GM23338 (cell line): Measurements from ENCODE around the gene CX3CR1. TPM values are rescaled to one million over a fixed set of nuclear protein-coding genes. Genes with fewer than 3 reads are reported as not detected.

Experiments
- ATAC-seq: fragments of 200-7000 bp; cut with Tn5 transposase; 3 replicates; pipeline ENCODE4 v1.9.1; 2020
- DNase-seq: peaks from one replicate; pipeline ENCODE4 v3.0.0-alpha.2; 2015; ENCODE audit warnings: low spot score
- H2AFZ ChIP-seq: fragments of 200-600 bp; sonication (generic); 2 replicates; pipeline ENCODE4 v1.8.0; 2016; ENCODE audit warnings: antibody characterized with exemption, mild to moderate bottlenecking, moderate library complexity
- H3F3A ChIP-seq: fragments of 200-600 bp; sonication (generic); replicated peaks from 2 replicates; pipeline ENCODE4 v1.8.0; 2017; ENCODE audit warnings: antibody characterized with exemption, mixed run types, low read depth
- H3K27ac ChIP-seq: fragments of 200-600 bp; sonication (generic); 2 replicates; pipeline ENCODE4 v1.6.1; 2016; ENCODE audit warnings: low read depth
- H3K27me3 ChIP-seq: fragments of 200-600 bp; sonication (generic); 2 replicates; pipeline ENCODE4 v1.8.0; 2016; ENCODE audit warnings: mild to moderate bottlenecking, mixed run types, moderate library complexity; ENCODE audit not compliant: insufficient read depth
- H3K36me3 ChIP-seq: fragments of 200-600 bp; sonication (generic); 2 replicates; pipeline ENCODE4 v1.8.0; 2016; ENCODE audit warnings: mild to moderate bottlenecking; ENCODE audit not compliant: insufficient read depth
- H3K4me1 ChIP-seq: fragments of 200-600 bp; sonication (generic); 2 replicates; pipeline ENCODE4 v1.8.0; 2016; ENCODE audit warnings: mild to moderate bottlenecking, moderate library complexity; ENCODE audit not compliant: insufficient read depth
- H3K4me2 ChIP-seq: fragments of 200-600 bp; sonication (generic); 2 replicates; pipeline ENCODE4 v1.7.1; 2017; ENCODE audit warnings: mixed run types
- H3K4me3 ChIP-seq: fragments of 200-600 bp; sonication (generic); 2 replicates; pipeline ENCODE4 v1.6.1; 2016; ENCODE audit warnings: mixed run types
- H3K79me2 ChIP-seq: fragments of 200-600 bp; sonication (generic); replicated peaks from 2 replicates; pipeline ENCODE4 v1.8.0; 2017; ENCODE audit warnings: mild to moderate bottlenecking; ENCODE audit not compliant: insufficient read depth
- H3K9me2 ChIP-seq: fragments of 200-600 bp; sonication (generic); 2 replicates; pipeline ENCODE4 v1.8.0; 2017; ENCODE audit not compliant: insufficient read depth
- H4K20me1 ChIP-seq: fragments of 200-600 bp; sonication (generic); replicated peaks from 2 replicates; pipeline ENCODE4 v1.8.0; 2017; ENCODE audit warnings: mild to moderate bottlenecking; ENCODE audit not compliant: insufficient read depth
- H3K27ac Mint-ChIP-seq: 2 replicates; pipeline ENCODE4 v1.8.0; 2020; ENCODE audit warnings: inconsistent platforms, mild to moderate bottlenecking, moderate library complexity, mixed read lengths
- H3K27me3 Mint-ChIP-seq: 3 replicates; pipeline ENCODE4 v1.8.0; 2022; ENCODE audit warnings: low read depth, mild to moderate bottlenecking, moderate library complexity, mixed read lengths, inconsistent platforms; ENCODE audit not compliant: insufficient read depth, poor library complexity
- H3K36me3 Mint-ChIP-seq: 3 replicates; pipeline ENCODE4 v1.8.0; 2021; ENCODE audit warnings: low read depth, mild to moderate bottlenecking, inconsistent platforms, moderate library complexity, mixed read lengths
- H3K4me1 Mint-ChIP-seq: 3 replicates; pipeline ENCODE4 v1.8.0; 2020; ENCODE audit warnings: mild to moderate bottlenecking, inconsistent platforms, mixed read lengths
- H3K4me3 Mint-ChIP-seq: 3 replicates; pipeline ENCODE4 v1.8.0; 2021; ENCODE audit warnings: moderate library complexity, mild to moderate bottlenecking, inconsistent platforms, mixed read lengths
- H3K9me3 Mint-ChIP-seq: 3 replicates; pipeline ENCODE4 v1.8.0; 2020; ENCODE audit warnings: moderate library complexity, mild to moderate bottlenecking, inconsistent platforms, mixed read lengths
- CREB1 ChIP-seq: fragments of 250-450 bp; sonication (Bioruptor Pico); IDR thresholded peaks from 2 replicates; pipeline ENCODE4 v1.5.0; 2020; ENCODE audit warnings: low read depth, mild to moderate bottlenecking, moderate library complexity
- EZH2phosphoT487 ChIP-seq: fragments of 200-600 bp; sonication (generic); IDR thresholded peaks from one replicate; pipeline ENCODE4 v1.8.1; 2018; ENCODE audit warnings: antibody characterized with exemption; ENCODE audit not compliant: unreplicated experiment
- JUNB ChIP-seq: IDR thresholded peaks from one replicate; pipeline ENCODE4 v1.6.1; 2016; ENCODE audit warnings: antibody characterized with exemption; ENCODE audit not compliant: unreplicated experiment
- POLR2AphosphoS5 ChIP-seq: IDR thresholded peaks from 2 replicates; pipeline ENCODE4 v1.6.1; 2016; ENCODE audit warnings: antibody characterized with exemption, low read depth
- STAT1 ChIP-seq: IDR thresholded peaks from one replicate; pipeline ENCODE4 v1.6.1; 2016; ENCODE audit warnings: antibody characterized with exemption; ENCODE audit not compliant: unreplicated experiment
- ZNF114 ChIP-seq: fragments of 250-450 bp; sonication (Bioruptor Pico); IDR thresholded peaks from 2 replicates; pipeline ENCODE4 v1.5.0; 2020; ENCODE audit warnings: mild to moderate bottlenecking, moderate library complexity
- ZNF331 ChIP-seq: fragments of 250-450 bp; sonication (Bioruptor Pico); IDR thresholded peaks from 2 replicates; pipeline ENCODE4 v1.5.0; 2020; ENCODE audit warnings: low read depth, mild to moderate bottlenecking, moderate library complexity
- polyA plus RNA-seq: library from polyadenylated mRNA; unstranded; fragments of >200 nt; fragmentation: Nextera tagmentation; extraction: Ambion mirVana; gene quantifications from 2 replicates; pipeline ENCODE4 v1.2.1, GENCODE V29; 2016
- total RNA-seq: library from RNA; depleted of rRNA; stranded (reverse); fragments of >200 nt; shearing (Covaris generic); gene quantifications from 2 replicates; pipeline ENCODE4 v1.2.3, GENCODE V29; 2014
- TF ChIP-seq, protein P1 (sequence below): IDR thresholded peaks from 2 replicates; pipeline ENCODE4 v1.6.1; 2016; ENCODE audit warnings: antibody characterized with exemption
- TF ChIP-seq, protein P2 (sequence below): fragments of 250-450 bp; sonication (Bioruptor Pico); IDR thresholded peaks from 2 replicates; pipeline ENCODE4 v1.5.0; 2020; ENCODE audit warnings: mild to moderate bottlenecking, moderate library complexity
- TF ChIP-seq, protein P3 (sequence below), 2 experiments: fragments of 200-600 bp in 1 of 2; sonication (generic) in 1 of 2; conservative IDR thresholded peaks; 2 replicates each; pipeline versions ENCODE4 v1.5.1 to v1.6.1; 2016 to 2017; ENCODE audit warnings: antibody characterized with exemption in 2 of 2, low read depth in 2 of 2, mild to moderate bottlenecking in 2 of 2, moderate library complexity in 1 of 2

Gene CX3CR1
- total and polyA plus RNA-seq, 2 experiments from 2014 or later, result 0.24 to 0.42 TPM

DNA sequence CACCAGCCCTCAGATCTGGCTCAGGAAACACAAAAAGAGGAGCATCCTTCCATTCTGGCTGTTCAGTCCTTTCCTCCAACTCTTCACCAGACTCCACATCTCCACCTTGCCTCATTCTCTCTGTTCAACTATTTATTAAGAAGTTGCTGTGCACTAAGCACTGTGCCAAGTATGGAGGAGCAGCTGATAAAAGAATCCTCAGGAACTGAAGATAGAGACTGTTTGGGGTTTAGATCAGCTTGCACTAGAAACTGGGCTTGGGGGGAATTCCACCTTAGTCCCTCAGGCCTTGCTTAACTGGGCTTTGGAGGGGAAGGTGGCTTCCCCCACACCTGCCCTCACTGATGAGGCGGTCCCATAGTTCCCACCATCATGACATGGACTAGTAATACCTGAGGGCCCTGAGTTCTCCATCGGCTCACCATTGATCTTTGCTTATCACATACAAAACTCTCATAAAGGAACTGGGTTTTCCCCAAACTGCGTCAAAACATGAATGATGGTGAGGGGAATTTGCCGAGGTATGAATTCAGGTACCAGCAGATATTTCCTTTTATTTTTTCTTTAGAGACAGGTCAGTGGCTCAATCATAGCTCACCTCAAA, 48.0 kb upstream of the CX3CR1 start:
- no peaks in the 10 kb centered on the region for H3F3A ChIP-seq
- H3K9me3 Mint-ChIP-seq, result peaks cover 9% of the 10 kb centered on the region; the same call in 1 of the 3 replicates
- no peak for TF ChIP-seq ZNF331 (CRISPR knock-in tag)
- TF ChIP-seq POLR2AphosphoS5, result no peak
- H3K27ac Mint-ChIP-seq, result no peak overlapping the region
- no peak overlapping the region for H3K4me2 ChIP-seq
- H3K27ac ChIP-seq, result no peak overlapping the region
- no peaks in the 10 kb centered on the region for H3K36me3 Mint-ChIP-seq
- H3K36me3 ChIP-seq, result no peaks in the 10 kb centered on the region
- no peak overlapping the region for H3K4me3 ChIP-seq
- H3K4me1 Mint-ChIP-seq, result peaks cover 22% of the 10 kb centered on the region
- no peaks in the 10 kb centered on the region for H4K20me1 ChIP-seq
- DNase-seq (no peak), ATAC-seq (no peak)
- H3K4me1 ChIP-seq, result peaks cover 6% of the 10 kb centered on the region
- no peak overlapping the region for H3K4me3 Mint-ChIP-seq
- H2AFZ ChIP-seq, result no peak overlapping the region; the same call in 1 of the 2 replicates
- H3K27me3 ChIP-seq, result no peaks in the 10 kb centered on the region
- peaks cover 4% of the 10 kb centered on the region for H3K27me3 Mint-ChIP-seq
- H3K79me2 ChIP-seq, result no peaks in the 10 kb centered on the region
- peaks cover 8% of the 10 kb centered on the region; the same call in 1 of the 2 replicates for H3K9me2 ChIP-seq

DNA sequence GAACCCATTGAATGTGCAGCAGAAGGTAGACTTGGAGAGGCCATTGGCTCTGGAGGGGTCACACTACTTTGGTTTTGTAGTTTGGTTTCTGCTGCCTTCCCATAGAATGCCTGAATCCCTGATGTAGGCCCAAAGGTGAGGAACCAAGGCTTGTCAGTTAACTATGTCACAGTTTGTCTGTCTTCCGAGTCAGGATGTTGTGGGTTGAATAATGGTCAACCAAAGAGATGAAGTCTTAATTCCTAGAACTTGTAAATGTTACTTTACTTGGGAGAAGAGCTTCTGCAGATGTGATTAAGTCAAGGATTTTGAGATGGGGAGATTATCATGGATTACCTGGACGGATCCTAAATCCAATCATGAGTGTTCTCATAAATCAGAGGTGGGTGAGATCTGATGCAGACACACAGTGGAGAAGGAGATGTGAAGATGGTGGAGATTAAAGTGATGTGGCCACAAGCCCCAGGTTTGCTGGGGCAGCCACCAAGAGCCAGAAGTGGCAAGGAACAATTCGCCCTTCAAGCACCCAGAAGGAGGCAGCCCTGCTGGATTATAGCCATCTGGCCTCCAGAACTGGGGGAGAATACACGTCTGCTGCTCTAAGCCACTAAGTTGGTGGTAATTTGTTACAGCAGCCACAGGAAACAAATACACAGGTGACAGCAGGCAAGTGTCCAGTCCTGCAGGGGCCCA, 47.4 kb upstream of the CX3CR1 start:
- Histone ChIP-seq H3F3A (no peaks in the 10 kb centered on the region), H3K4me1 (peaks cover 6% of the 10 kb centered on the region), H3K4me2 (no peak overlapping the region), H2AFZ (no peak overlapping the region; the same call in 1 of the 2 replicates), H3K4me3 (no peak overlapping the region), H4K20me1 (no peaks in the 10 kb centered on the region), H3K9me2 (0 out of 2 replicates have a peak, but pooled peaks cover 8% of the 10 kb centered on the region), H3K79me2 (no peaks in the 10 kb centered on the region), H3K27me3 (no peaks in the 10 kb centered on the region), H3K27ac (no peak overlapping the region), H3K36me3 (no peaks in the 10 kb centered on the region)
- H3K4me1 Mint-ChIP-seq, result peaks cover 25% of the 10 kb centered on the region
- no peak for TF ChIP-seq STAT1
- TF ChIP-seq ZNF114, result no peak
- TF ChIP-seq, protein P1, sequence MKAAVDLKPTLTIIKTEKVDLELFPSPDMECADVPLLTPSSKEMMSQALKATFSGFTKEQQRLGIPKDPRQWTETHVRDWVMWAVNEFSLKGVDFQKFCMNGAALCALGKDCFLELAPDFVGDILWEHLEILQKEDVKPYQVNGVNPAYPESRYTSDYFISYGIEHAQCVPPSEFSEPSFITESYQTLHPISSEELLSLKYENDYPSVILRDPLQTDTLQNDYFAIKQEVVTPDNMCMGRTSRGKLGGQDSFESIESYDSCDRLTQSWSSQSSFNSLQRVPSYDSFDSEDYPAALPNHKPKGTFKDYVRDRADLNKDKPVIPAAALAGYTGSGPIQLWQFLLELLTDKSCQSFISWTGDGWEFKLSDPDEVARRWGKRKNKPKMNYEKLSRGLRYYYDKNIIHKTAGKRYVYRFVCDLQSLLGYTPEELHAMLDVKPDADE, result no peak
- TF ChIP-seq JUNB, result no peak
- TF ChIP-seq, protein P2, sequence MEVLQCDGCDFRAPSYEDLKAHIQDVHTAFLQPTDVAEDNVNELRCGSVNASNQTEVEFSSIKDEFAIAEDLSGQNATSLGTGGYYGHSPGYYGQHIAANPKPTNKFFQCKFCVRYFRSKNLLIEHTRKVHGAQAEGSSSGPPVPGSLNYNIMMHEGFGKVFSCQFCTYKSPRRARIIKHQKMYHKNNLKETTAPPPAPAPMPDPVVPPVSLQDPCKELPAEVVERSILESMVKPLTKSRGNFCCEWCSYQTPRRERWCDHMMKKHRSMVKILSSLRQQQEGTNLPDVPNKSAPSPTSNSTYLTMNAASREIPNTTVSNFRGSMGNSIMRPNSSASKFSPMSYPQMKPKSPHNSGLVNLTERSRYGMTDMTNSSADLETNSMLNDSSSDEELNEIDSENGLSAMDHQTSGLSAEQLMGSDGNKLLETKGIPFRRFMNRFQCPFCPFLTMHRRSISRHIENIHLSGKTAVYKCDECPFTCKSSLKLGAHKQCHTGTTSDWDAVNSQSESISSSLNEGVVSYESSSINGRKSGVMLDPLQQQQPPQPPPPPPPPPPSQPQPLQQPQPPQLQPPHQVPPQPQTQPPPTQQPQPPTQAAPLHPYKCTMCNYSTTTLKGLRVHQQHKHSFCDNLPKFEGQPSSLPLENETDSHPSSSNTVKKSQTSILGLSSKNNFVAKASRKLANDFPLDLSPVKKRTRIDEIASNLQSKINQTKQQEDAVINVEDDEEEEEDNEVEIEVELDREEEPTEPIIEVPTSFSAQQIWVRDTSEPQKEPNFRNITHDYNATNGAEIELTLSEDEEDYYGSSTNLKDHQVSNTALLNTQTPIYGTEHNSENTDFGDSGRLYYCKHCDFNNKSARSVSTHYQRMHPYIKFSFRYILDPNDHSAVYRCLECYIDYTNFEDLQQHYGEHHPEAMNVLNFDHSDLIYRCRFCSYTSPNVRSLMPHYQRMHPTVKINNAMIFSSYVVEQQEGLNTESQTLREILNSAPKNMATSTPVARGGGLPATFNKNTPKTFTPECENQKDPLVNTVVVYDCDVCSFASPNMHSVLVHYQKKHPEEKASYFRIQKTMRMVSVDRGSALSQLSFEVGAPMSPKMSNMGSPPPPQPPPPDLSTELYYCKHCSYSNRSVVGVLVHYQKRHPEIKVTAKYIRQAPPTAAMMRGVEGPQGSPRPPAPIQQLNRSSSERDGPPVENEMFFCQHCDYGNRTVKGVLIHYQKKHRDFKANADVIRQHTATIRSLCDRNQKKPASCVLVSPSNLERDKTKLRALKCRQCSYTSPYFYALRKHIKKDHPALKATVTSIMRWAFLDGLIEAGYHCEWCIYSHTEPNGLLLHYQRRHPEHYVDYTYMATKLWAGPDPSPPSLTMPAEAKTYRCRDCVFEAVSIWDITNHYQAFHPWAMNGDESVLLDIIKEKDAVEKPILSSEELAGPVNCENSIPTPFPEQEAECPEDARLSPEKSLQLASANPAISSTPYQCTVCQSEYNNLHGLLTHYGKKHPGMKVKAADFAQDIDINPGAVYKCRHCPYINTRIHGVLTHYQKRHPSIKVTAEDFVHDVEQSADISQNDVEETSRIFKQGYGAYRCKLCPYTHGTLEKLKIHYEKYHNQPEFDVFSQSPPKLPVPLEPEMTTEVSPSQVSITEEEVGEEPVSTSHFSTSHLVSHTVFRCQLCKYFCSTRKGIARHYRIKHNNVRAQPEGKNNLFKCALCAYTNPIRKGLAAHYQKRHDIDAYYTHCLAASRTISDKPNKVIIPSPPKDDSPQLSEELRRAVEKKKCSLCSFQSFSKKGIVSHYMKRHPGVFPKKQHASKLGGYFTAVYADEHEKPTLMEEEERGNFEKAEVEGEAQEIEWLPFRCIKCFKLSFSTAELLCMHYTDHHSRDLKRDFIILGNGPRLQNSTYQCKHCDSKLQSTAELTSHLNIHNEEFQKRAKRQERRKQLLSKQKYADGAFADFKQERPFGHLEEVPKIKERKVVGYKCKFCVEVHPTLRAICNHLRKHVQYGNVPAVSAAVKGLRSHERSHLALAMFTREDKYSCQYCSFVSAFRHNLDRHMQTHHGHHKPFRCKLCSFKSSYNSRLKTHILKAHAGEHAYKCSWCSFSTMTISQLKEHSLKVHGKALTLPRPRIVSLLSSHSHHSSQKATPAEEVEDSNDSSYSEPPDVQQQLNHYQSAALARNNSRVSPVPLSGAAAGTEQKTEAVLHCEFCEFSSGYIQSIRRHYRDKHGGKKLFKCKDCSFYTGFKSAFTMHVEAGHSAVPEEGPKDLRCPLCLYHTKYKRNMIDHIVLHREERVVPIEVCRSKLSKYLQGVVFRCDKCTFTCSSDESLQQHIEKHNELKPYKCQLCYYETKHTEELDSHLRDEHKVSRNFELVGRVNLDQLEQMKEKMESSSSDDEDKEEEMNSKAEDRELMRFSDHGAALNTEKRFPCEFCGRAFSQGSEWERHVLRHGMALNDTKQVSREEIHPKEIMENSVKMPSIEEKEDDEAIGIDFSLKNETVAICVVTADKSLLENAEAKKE (CRISPR knock-in tag), result no peak
- TF ChIP-seq, protein P3, sequence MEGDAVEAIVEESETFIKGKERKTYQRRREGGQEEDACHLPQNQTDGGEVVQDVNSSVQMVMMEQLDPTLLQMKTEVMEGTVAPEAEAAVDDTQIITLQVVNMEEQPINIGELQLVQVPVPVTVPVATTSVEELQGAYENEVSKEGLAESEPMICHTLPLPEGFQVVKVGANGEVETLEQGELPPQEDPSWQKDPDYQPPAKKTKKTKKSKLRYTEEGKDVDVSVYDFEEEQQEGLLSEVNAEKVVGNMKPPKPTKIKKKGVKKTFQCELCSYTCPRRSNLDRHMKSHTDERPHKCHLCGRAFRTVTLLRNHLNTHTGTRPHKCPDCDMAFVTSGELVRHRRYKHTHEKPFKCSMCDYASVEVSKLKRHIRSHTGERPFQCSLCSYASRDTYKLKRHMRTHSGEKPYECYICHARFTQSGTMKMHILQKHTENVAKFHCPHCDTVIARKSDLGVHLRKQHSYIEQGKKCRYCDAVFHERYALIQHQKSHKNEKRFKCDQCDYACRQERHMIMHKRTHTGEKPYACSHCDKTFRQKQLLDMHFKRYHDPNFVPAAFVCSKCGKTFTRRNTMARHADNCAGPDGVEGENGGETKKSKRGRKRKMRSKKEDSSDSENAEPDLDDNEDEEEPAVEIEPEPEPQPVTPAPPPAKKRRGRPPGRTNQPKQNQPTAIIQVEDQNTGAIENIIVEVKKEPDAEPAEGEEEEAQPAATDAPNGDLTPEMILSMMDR (conservative IDR thresholded peaks at IDR 0.05; ENCODE audit: low read depth in 2 of 2), result no peak
- no peak for TF ChIP-seq EZH2phosphoT487
- no peak for TF ChIP-seq CREB1 (CRISPR knock-in tag)
- ATAC-seq (no peak), DNase-seq (no peak)
- H3K4me3 Mint-ChIP-seq, result no peak overlapping the region
- H3K9me3 Mint-ChIP-seq, result peaks cover 5% of the 10 kb centered on the region; the same call in 1 of the 3 replicates
- H3K27me3 Mint-ChIP-seq, result peaks cover 4% of the 10 kb centered on the region
- no peak overlapping the region for H3K27ac Mint-ChIP-seq
- H3K36me3 Mint-ChIP-seq, result no peaks in the 10 kb centered on the region
